ENCODE results near the gene IL17D. TPM values are rescaled to one million over a fixed set of nuclear protein-coding genes. Genes with fewer than 3 reads are reported as not detected.
"Not testable (repeated sequence)": the region's sequence is repeated elsewhere in the genome, so short reads cannot be mapped to it uniquely, and the experiment has no call there.

IL17D gene
- total RNA-seq, 2 experiments from 2014 or later = 0.49 to 0.54 TPM

DNA sequence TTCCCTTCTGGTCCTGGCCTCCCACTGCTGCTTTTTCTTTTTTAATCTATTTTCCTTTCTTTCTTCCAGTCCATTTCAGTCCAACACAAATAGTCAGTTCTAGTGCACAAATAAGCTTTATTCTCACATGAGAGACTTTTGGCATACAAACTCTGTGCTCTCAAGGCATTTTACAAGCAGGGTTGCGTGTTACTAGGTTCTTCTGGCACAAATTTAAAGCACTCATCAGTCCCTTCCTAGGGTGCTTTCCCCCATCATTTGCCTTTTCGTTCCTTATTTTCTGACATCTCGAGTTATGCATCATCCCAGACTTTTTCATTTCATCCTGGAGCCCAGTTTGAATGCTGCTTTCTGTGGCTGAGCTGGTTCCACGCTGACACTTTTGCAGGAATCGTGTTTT, 29.8 kb upstream of the IL17D start:
- ChIA-PET POLR2A (interaction anchor here (0.7 kb wide), 1 partner anchor 111 kb away, joined by 3 read pairs; no protein-coding TSS in a partner anchor), CTCF (interaction anchor here (1.4 kb wide), 1 partner anchor 11 kb away, joined by 4 read pairs; no protein-coding TSS in a partner anchor)
- DNase-seq = no peak
- Mint-ChIP-seq H3K27me3 (no peaks in the 10 kb centered on the region), H3K27ac (no peak overlapping the region), H3K9me3 (no peaks in the 10 kb centered on the region), H3K4me3 (no peak overlapping the region), H3K36me3 (ENCODE audit: low read depth) (no peaks in the 10 kb centered on the region), H3K4me1 (ENCODE audit: low read depth) (no peaks in the 10 kb centered on the region)
- TF ChIP-seq, protein P1, sequence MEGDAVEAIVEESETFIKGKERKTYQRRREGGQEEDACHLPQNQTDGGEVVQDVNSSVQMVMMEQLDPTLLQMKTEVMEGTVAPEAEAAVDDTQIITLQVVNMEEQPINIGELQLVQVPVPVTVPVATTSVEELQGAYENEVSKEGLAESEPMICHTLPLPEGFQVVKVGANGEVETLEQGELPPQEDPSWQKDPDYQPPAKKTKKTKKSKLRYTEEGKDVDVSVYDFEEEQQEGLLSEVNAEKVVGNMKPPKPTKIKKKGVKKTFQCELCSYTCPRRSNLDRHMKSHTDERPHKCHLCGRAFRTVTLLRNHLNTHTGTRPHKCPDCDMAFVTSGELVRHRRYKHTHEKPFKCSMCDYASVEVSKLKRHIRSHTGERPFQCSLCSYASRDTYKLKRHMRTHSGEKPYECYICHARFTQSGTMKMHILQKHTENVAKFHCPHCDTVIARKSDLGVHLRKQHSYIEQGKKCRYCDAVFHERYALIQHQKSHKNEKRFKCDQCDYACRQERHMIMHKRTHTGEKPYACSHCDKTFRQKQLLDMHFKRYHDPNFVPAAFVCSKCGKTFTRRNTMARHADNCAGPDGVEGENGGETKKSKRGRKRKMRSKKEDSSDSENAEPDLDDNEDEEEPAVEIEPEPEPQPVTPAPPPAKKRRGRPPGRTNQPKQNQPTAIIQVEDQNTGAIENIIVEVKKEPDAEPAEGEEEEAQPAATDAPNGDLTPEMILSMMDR (IDR thresholded peaks at IDR 0.05) = no peak
- intact Hi-C loops (cut with micrococcal nuclease) = no loop called here
- no peak for ATAC-seq

DNA sequence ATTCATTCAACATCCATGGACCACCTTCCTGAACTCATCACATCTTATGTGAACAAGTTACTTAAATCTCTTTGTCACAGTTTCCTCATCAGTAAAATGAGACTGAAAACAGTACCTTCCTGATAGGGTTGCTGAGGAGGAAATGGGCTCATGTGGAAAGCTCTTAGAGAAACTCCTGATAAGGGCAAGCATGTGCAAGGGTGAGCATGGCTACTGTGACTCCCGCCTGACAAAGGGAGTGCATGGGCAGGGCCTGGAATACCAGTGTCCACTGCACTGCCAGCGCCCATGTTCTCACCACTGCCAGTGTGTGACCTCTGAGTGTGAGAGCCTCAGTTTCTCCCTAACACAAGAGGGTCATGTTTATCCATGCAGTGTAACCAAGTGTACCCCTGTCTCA, 27.3 kb upstream of the IL17D start:
- Mint-ChIP-seq H3K4me1 (ENCODE audit: low read depth) (no peaks in the 10 kb centered on the region), H3K27ac (no peak overlapping the region), H3K4me3 (no peak overlapping the region), H3K27me3 (no peaks in the 10 kb centered on the region), H3K9me3 (no peaks in the 10 kb centered on the region), H3K36me3 (ENCODE audit: low read depth) (no peaks in the 10 kb centered on the region)
- ChIA-PET POLR2A (no interaction called here), CTCF (no interaction called here)
- TF ChIP-seq, protein P1 (IDR thresholded peaks at IDR 0.05) = no peak
- DNase-seq (no peak), ATAC-seq (no peak)
- intact Hi-C loops (cut with micrococcal nuclease) = no loop called here

DNA sequence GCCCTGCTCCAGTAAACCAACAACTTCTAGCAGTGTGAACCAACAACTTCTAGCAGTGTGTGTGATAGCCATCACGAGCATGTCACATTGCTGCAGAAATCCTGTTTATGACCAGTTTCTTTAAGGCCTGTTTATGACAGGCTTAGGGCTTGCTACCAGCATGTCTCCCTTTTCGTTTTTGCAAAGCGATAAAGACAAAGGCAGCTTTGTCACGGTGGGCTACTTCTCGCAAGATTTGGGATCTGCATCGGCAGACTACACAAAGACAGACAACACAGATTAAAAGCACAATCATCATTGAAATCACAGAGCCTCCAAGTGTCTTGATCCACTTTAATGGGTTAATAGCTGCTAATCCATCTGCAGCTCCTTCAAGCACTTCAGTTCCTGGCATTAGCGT, 24.9 kb upstream of the IL17D start:
- intact Hi-C loops (cut with micrococcal nuclease); H3K4me1 Mint-ChIP-seq (ENCODE audit: low read depth); ATAC-seq; H3K27ac Mint-ChIP-seq; H3K9me3 Mint-ChIP-seq; H3K4me3 Mint-ChIP-seq; DNase-seq; H3K36me3 Mint-ChIP-seq (ENCODE audit: low read depth); H3K27me3 Mint-ChIP-seq; CTCF ChIA-PET: not testable (repeated sequence)
- POLR2A ChIA-PET = interaction anchor here (1.1 kb wide), 1 partner anchor 8 kb away, joined by 3 read pairs; no protein-coding TSS in a partner anchor

DNA sequence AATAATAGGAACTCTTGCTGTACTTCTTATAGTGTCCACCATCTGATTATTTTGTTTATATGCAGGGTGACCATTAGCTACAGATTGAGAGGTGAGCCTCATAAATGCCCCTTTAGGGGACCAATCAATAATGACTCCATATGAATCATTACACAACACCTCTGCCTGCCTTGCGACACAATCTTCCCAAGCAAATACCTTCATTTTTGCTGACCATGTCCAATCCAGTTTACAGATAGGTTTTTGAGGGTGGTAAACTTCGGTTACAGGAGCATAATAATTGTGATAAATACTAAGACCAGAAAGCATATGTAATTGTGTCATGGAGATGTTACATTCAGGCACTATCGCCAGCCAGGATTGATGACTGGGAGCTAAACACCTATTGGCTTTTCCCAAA, 23.6 kb upstream of the IL17D start:
- Mint-ChIP-seq H3K36me3 (ENCODE audit: low read depth) (no peaks in the 10 kb centered on the region), H3K27ac (no peak overlapping the region), H3K9me3 (no peaks in the 10 kb centered on the region), H3K27me3 (no peaks in the 10 kb centered on the region), H3K4me1 (ENCODE audit: low read depth) (no peaks in the 10 kb centered on the region), H3K4me3 (no peak overlapping the region)
- ATAC-seq (no peak), DNase-seq (no peak)
- ChIA-PET CTCF (interaction anchor here (1.1 kb wide), 1 partner anchor 17 kb away, joined by 4 read pairs; no protein-coding TSS in a partner anchor), POLR2A (no interaction called here)
- TF ChIP-seq, protein P1 (IDR thresholded peaks at IDR 0.05) = no peak
- intact Hi-C loops (cut with micrococcal nuclease) = no loop called here

DNA sequence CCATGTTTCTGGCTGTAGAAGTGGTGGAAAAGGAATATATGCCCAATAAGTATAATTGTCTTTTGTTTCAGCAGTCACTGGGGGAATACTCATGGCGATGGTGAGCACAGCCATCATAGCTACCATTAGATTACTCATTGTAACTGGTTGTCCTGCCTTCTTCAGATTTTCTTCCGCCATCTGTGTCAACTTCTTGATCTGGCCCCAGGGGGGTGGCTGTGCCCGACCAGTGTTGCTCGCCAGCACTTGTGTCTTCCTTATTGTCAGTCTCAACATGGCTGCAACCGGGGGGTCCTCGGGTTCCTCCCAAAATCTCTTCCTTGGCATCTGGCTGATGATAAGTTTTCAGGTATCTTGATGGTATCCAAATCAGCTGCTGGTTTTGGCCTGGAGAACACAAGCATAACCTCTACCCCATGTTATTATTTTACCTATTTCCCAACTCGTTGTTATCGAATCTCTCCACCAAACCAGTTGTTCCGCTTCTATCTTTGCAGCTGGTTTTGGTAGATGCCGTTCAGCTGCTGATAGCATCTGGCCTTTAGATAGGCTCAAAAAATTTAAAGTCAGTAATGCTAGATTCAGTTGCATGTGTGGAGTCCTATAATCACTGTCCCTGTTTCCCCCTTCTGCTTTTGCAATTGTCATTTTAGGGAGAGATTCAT, 23.0 kb upstream of the IL17D start:
- Mint-ChIP-seq H3K27ac (no peak overlapping the region), H3K27me3 (no peaks in the 10 kb centered on the region), H3K9me3 (no peaks in the 10 kb centered on the region), H3K4me1 (ENCODE audit: low read depth) (no peaks in the 10 kb centered on the region), H3K4me3 (no peak overlapping the region), H3K36me3 (ENCODE audit: low read depth) (no peaks in the 10 kb centered on the region)
- TF ChIP-seq, protein P1 (IDR thresholded peaks at IDR 0.05) = no peak
- ATAC-seq = no peak
- intact Hi-C loops (cut with micrococcal nuclease) = no loop called here
- no peak for DNase-seq
- ChIA-PET CTCF (interaction anchor here (1.1 kb wide), 1 partner anchor 17 kb away, joined by 4 read pairs; no protein-coding TSS in a partner anchor), POLR2A (interaction anchor here (1.1 kb wide), 1 partner anchor 21 kb away, joined by 3 read pairs; no protein-coding TSS in a partner anchor)

DNA sequence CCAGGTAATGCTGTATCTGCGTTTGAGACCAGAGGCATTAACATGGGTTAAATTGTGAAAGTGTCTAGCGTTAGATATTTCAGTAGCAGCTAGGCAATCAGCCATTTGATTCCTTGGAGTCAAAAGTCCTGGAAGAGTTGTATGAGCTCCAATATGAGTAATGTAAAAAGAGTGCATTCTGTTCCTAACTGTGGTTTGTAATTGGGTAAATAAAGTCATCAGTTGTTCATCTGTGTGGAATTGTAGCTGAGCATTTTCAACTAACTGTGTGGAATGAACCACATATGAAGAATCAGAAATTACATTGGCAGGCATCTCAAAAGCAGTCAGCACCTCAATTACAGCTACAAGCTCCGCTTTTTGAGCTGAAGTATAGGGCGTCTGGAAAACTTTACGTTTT, 22.0 kb upstream of the IL17D start:
- CTCF ChIA-PET; H3K9me3 Mint-ChIP-seq; H3K4me3 Mint-ChIP-seq; H3K36me3 Mint-ChIP-seq (ENCODE audit: low read depth); DNase-seq; intact Hi-C loops (cut with micrococcal nuclease); H3K27ac Mint-ChIP-seq; H3K27me3 Mint-ChIP-seq; ATAC-seq; H3K4me1 Mint-ChIP-seq (ENCODE audit: low read depth): not testable (repeated sequence)
- POLR2A ChIA-PET = interaction anchor here (1.1 kb wide), 1 partner anchor 20 kb away, joined by 3 read pairs; no protein-coding TSS in a partner anchor

All from activated CD8-positive, alpha-beta T cell treated with anti-CD3 and anti-CD28 coated beads for 36 hours (primary cell).